ENCODE results near the gene FILIP1.

DNA sequence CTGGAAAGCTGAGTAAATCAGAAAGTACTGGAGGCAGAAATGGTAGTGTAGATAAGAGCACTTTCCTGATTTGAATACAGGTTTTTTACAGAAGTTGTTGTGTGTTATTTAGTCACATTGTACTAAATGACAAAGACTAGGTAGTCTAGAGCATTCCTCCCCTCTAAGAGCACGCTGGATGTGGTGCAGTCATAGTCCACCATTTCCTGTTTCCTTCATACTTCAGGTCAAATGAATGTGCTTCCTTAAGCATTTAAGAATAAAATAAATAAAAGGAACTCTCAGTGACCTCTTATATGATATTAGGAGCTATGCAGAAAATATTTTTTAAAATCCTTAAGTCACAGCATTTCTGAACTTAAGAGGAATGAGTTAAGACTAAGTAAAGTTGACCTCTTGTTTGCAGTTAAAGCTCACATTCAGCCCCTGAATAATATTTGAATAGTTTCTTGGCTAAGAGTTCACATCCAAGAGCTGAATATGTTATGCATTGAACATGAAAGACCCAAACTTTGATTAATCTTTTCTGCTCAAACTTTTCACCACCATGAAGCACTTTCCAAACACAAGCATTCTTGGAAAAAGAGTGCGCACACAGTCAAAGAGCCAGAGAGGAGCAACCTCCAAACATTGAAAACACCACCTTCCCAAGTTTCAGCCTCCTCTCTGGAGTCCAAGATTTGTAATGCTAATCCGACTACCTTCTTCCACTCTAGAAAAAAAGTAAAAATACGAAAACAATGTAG, 155.6 kb downstream of the FILIP1 start:
- TF ChIP-seq POLR2A (IDR thresholded peaks at IDR 0.05): no peak
- TF ChIP-seq, protein P1, sequence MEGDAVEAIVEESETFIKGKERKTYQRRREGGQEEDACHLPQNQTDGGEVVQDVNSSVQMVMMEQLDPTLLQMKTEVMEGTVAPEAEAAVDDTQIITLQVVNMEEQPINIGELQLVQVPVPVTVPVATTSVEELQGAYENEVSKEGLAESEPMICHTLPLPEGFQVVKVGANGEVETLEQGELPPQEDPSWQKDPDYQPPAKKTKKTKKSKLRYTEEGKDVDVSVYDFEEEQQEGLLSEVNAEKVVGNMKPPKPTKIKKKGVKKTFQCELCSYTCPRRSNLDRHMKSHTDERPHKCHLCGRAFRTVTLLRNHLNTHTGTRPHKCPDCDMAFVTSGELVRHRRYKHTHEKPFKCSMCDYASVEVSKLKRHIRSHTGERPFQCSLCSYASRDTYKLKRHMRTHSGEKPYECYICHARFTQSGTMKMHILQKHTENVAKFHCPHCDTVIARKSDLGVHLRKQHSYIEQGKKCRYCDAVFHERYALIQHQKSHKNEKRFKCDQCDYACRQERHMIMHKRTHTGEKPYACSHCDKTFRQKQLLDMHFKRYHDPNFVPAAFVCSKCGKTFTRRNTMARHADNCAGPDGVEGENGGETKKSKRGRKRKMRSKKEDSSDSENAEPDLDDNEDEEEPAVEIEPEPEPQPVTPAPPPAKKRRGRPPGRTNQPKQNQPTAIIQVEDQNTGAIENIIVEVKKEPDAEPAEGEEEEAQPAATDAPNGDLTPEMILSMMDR (IDR thresholded peaks at IDR 0.05): no peak

Data from upper lobe of left lung (tissue), 4 donors.